KMS-11 (cell line): ENCODE data around the gene HDLBP.
"Not testable (repeated sequence)": the region's sequence is repeated elsewhere in the genome, so short reads cannot be mapped to it uniquely, and the experiment has no call there.

Experiments used
- H2AFZ ChIP-seq: fragments of 200-600 bp; sonication (generic); 2 replicates; pipeline ENCODE4 v1.6.1; 2016; ENCODE audit warnings: antibody characterized with exemption, mixed run types, low read depth
- H3K27ac ChIP-seq: fragments of 200-600 bp; sonication (generic); 2 replicates; pipeline ENCODE4 v1.6.1; 2016; ENCODE audit warnings: mild to moderate bottlenecking, mixed run types
- H3K27me3 ChIP-seq: fragments of 200-600 bp; sonication (generic); 2 replicates; pipeline ENCODE4 v1.6.1; 2017; ENCODE audit warnings: mild to moderate bottlenecking, low read depth, mixed run types, moderate library complexity; ENCODE audit not compliant: insufficient read depth
- H3K36me3 ChIP-seq: fragments of 200-600 bp; sonication (generic); 2 replicates; pipeline ENCODE4 v1.6.1; 2017; ENCODE audit warnings: mild to moderate bottlenecking, mixed run types; ENCODE audit not compliant: insufficient read depth
- H3K4me1 ChIP-seq: fragments of 200-600 bp; sonication (generic); 2 replicates; pipeline ENCODE4 v1.6.1; 2016; ENCODE audit warnings: mild to moderate bottlenecking, low read depth, mixed run types; ENCODE audit not compliant: poor library complexity, severe bottlenecking
- H3K4me2 ChIP-seq: fragments of 200-600 bp; sonication (generic); 2 replicates; pipeline ENCODE4 v1.7.0; 2016; ENCODE audit warnings: mild to moderate bottlenecking, mixed run types
- H3K4me3 ChIP-seq: fragments of 200-600 bp; sonication (generic); IDR thresholded peaks from 2 replicates; pipeline ENCODE4 v1.6.1; 2017; ENCODE audit warnings: low read depth, low read length, mixed read lengths; ENCODE audit not compliant: insufficient read depth
- H3K79me2 ChIP-seq: fragments of 200-600 bp; sonication (generic); 2 replicates; pipeline ENCODE4 v1.6.1; 2016; ENCODE audit warnings: low read depth, mixed run types; ENCODE audit not compliant: insufficient read depth
- H3K9ac ChIP-seq: fragments of 200-600 bp; sonication (generic); 2 replicates; pipeline ENCODE4 v1.6.1; 2016; ENCODE audit warnings: mild to moderate bottlenecking, mixed run types
- H4K20me1 ChIP-seq: fragments of 200-600 bp; sonication (generic); 2 replicates; pipeline ENCODE4 v1.6.1; 2016; ENCODE audit warnings: mild to moderate bottlenecking, mixed run types; ENCODE audit not compliant: insufficient read depth
- TF ChIP-seq, protein P1 (sequence below): fragments of 200-600 bp; sonication (generic); conservative IDR thresholded peaks from 2 replicates; pipeline ENCODE4 v1.6.1; 2017; ENCODE audit warnings: low read depth, mild to moderate bottlenecking, antibody characterized with exemption, low read length, moderate library complexity, mixed read lengths

Gene HDLBP

DNA sequence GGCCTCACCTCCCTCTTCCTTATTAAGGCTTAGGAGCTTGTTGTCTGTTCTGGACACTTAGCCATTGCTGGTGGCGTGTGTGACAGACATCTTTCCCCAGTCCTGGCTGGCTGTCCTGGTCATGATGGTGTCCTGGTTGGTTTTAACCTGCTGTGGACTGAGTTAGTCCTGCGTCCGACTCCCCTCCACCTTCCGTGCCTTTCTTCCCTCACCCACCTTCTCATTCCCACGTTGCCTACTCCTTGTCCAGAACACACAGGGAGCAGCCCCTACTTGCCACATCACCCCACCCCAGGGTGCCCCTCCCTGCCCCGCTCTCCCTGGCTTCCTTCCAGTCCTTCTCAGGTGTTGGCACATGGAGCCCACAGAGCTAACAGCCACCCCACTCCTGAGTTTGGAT lies 117.5 kb downstream of the HDLBP start:
- TF ChIP-seq, protein P1, sequence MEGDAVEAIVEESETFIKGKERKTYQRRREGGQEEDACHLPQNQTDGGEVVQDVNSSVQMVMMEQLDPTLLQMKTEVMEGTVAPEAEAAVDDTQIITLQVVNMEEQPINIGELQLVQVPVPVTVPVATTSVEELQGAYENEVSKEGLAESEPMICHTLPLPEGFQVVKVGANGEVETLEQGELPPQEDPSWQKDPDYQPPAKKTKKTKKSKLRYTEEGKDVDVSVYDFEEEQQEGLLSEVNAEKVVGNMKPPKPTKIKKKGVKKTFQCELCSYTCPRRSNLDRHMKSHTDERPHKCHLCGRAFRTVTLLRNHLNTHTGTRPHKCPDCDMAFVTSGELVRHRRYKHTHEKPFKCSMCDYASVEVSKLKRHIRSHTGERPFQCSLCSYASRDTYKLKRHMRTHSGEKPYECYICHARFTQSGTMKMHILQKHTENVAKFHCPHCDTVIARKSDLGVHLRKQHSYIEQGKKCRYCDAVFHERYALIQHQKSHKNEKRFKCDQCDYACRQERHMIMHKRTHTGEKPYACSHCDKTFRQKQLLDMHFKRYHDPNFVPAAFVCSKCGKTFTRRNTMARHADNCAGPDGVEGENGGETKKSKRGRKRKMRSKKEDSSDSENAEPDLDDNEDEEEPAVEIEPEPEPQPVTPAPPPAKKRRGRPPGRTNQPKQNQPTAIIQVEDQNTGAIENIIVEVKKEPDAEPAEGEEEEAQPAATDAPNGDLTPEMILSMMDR, result no peak
- Histone ChIP-seq H4K20me1 (no peaks in the 10 kb centered on the region), H3K36me3 (no peaks in the 10 kb centered on the region), H3K79me2 (no peaks in the 10 kb centered on the region), H3K27ac (no peak overlapping the region), H3K4me2 (no peak overlapping the region), H3K9ac (no peak overlapping the region), H3K27me3 (no peaks in the 10 kb centered on the region), H2AFZ (no peak overlapping the region), H3K4me3 (no peak overlapping the region), H3K4me1 (no peaks in the 10 kb centered on the region)

DNA sequence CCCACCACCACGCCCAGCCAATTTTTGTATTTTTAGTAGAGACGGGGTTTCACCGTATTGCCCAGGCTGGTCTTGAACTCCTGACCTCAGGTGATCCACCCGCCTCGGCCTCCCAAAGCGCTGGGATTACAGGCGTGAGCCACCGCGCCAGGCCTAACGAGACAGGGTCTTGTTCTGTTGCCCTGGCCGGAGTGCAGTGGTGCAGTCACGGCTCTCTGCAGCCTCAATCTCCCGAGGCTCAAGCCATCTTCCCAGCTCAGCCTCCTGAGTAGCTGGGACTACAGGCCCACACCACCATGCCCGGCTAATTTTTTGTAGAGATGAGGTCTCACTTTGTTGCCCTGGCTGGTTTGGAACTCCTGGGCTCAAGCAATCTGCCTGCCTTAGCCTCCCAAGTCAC lies 118.2 kb downstream of the HDLBP start:
- H3K4me1 ChIP-seq, H3K9ac ChIP-seq, H3K27ac ChIP-seq, H3K4me2 ChIP-seq, H3K36me3 ChIP-seq, H3K4me3 ChIP-seq, H4K20me1 ChIP-seq, H3K79me2 ChIP-seq, H3K27me3 ChIP-seq, H2AFZ ChIP-seq: not testable (repeated sequence)

DNA sequence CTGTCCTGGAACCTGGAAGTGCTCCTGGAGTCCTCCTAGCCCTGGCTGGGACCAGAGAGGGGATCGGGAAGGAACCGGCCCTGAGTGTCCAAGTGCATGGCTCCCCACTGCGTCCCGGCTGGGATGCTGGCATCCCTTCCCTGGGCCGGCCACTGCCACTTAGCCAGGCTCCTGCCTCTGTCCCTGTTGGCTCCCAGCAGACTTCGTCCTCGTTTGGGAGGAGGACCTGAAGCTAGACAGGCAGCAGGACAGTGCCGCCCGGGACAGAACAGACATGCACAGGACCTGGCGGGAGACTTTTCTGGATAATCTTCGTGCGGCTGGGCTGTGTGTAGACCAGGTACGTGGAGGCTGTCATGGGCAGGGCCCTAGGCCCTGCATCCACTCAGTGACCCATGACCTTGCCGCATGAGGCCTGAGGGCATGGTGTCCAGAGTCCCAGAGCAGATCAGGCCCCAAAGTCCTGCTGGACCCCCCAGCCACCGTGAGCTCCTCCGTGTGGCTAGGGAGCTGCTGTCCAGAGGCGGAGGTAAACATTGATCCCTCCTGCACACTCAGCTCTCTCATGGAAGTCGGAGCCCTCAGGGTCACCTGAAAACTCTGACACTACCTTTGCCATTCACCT lies 119.9 kb downstream of the HDLBP start:
- TF ChIP-seq, protein P1, result no peak
- Histone ChIP-seq H3K4me3 (no peak overlapping the region), H3K27me3 (no peaks in the 10 kb centered on the region), H3K4me2 (no peak overlapping the region), H3K9ac (no peak overlapping the region), H3K36me3 (no peaks in the 10 kb centered on the region), H2AFZ (no peak overlapping the region), H3K79me2 (no peaks in the 10 kb centered on the region), H4K20me1 (no peaks in the 10 kb centered on the region), H3K4me1 (no peaks in the 10 kb centered on the region), H3K27ac (no peak overlapping the region)

DNA sequence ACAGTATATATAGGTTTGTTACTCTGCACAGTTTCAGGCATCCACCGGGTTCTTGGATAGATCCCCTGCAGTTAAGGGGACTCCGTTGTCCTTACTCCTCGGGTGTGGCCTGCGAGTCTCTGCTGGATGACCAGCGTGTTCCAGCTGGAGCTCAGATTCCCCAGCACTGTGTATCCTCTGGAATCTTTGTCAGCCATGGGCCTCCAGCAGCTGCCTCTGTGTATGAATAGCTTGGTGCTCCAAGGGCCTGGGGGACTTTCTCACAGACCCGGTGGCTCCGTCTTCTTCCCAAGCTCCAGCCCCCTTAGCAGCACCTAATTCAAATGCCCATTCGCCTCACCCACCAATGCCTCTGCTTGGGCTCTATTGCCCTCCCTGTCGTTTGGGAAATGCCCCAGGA lies 120.7 kb downstream of the HDLBP start:
- H3K79me2 ChIP-seq, result no peaks in the 10 kb centered on the region
- H3K9ac ChIP-seq, result no peak overlapping the region
- H4K20me1 ChIP-seq, result no peaks in the 10 kb centered on the region
- no peaks in the 10 kb centered on the region for H3K4me1 ChIP-seq
- H3K27me3 ChIP-seq, result no peaks in the 10 kb centered on the region
- no peak overlapping the region for H3K27ac ChIP-seq
- H3K4me3 ChIP-seq, result no peak overlapping the region
- TF ChIP-seq, protein P1, result no peak
- no peak overlapping the region for H3K4me2 ChIP-seq
- no peaks in the 10 kb centered on the region for H3K36me3 ChIP-seq
- H2AFZ ChIP-seq, result no peak overlapping the region

DNA sequence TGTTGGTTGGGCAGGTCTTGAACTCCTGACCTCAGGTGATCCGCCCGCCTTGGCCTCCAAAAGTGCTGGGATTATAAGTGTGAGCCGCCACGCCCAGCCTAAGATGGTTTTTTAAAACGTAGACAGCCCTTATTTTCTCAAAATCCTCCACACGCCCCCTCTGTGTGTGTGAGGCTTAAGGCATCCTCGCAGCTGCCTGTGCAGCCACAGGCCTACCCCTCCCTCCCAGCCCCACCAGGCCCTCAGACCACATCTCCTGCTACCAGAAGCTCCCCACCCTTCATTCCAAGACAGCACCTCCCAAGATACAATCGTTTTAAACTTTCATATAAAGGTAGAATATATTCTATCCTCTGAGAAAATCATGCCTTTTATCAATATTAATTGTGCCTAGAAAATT lies 122.2 kb downstream of the HDLBP start:
- Histone ChIP-seq H3K9ac (no peak overlapping the region), H3K27me3 (no peaks in the 10 kb centered on the region), H3K4me1 (no peaks in the 10 kb centered on the region), H3K36me3 (no peaks in the 10 kb centered on the region), H2AFZ (no peak overlapping the region), H3K4me2 (no peak overlapping the region), H3K27ac (no peak overlapping the region), H4K20me1 (no peaks in the 10 kb centered on the region), H3K4me3 (no peak overlapping the region), H3K79me2 (no peaks in the 10 kb centered on the region)
- TF ChIP-seq, protein P1, result no peak
